H9 (cell line): ENCODE measurements around the gene PCGF3. TPM values are rescaled to one million over a fixed set of nuclear protein-coding genes. Genes with fewer than 3 reads are reported as not detected.

Experiments
- DNase-seq: peaks from one replicate; pipeline ENCODE4 v3.0.0-alpha.2; 2017
- H2AFZ ChIP-seq: one replicate; pipeline ENCODE4 v1.6.1; 2013; ENCODE audit warnings: mild to moderate bottlenecking, low read length, control low read depth, moderate library complexity
- H2AK5ac ChIP-seq: 2 replicates; pipeline ENCODE4 v1.6.1; 2013; ENCODE audit warnings: low read length, control low read depth, mixed read lengths; ENCODE audit not compliant: insufficient read length
- H2BK120ac ChIP-seq: one replicate; pipeline ENCODE4 v1.6.1; 2013; ENCODE audit warnings: low read depth, mild to moderate bottlenecking, low read length, control low read depth, inconsistent platforms; ENCODE audit not compliant: poor library complexity, severe bottlenecking
- H2BK12ac ChIP-seq: 2 replicates; pipeline ENCODE4 v1.6.1; 2013; ENCODE audit warnings: low read length, control low read depth, mixed read lengths, low read depth; ENCODE audit not compliant: insufficient read length
- H2BK15ac ChIP-seq: 2 replicates; pipeline ENCODE4 v1.6.1; 2013; ENCODE audit warnings: low read depth, low read length, control low read depth
- H2BK20ac ChIP-seq: one replicate; pipeline ENCODE4 v1.6.1; 2013; ENCODE audit warnings: low read depth, mild to moderate bottlenecking, low read length, control low read depth, inconsistent platforms; ENCODE audit not compliant: poor library complexity, severe bottlenecking
- H2BK5ac ChIP-seq: 2 replicates; pipeline ENCODE4 v1.6.1; 2013; ENCODE audit warnings: low read length, control low read depth, mixed read lengths; ENCODE audit not compliant: insufficient read length
- H3K14ac ChIP-seq: 2 replicates; pipeline ENCODE4 v1.6.1; 2013; ENCODE audit warnings: low read length, control low read depth; ENCODE audit not compliant: insufficient read depth
- H3K18ac ChIP-seq: 2 replicates; pipeline ENCODE4 v1.6.1; 2013; ENCODE audit warnings: low read depth, mild to moderate bottlenecking, mixed read lengths, low read length, control low read depth; ENCODE audit not compliant: insufficient read length
- H3K23ac ChIP-seq: 2 replicates; pipeline ENCODE4 v1.6.1; 2013; ENCODE audit warnings: low read length, control low read depth, mixed read lengths, low read depth; ENCODE audit not compliant: insufficient read length
- H3K23me2 ChIP-seq: 2 replicates; pipeline ENCODE4 v1.6.1; 2013; ENCODE audit warnings: low read depth, mild to moderate bottlenecking, mixed read lengths, low read length, control low read depth; ENCODE audit not compliant: insufficient read length, poor library complexity, severe bottlenecking
- H3K27ac ChIP-seq: 2 replicates; pipeline ENCODE4 v1.5.1; 2013; ENCODE audit warnings: low read length, control low read depth, mixed read lengths, low read depth; ENCODE audit not compliant: insufficient read length
- H3K27me3 ChIP-seq: 2 replicates; pipeline ENCODE4 v1.6.1; 2013; ENCODE audit warnings: low read length, control low read depth, inconsistent platforms; ENCODE audit not compliant: insufficient read depth
- H3K4ac ChIP-seq: 2 replicates; pipeline ENCODE4 v1.6.1; 2013; ENCODE audit warnings: low read depth, mild to moderate bottlenecking, control low read depth, inconsistent platforms, low read length, moderate library complexity
- H3K4me1 ChIP-seq: 2 replicates; pipeline ENCODE4 v1.6.1; 2013; ENCODE audit warnings: low read length, control low read depth, inconsistent platforms; ENCODE audit not compliant: insufficient read depth
- H3K4me2 ChIP-seq: 2 replicates; pipeline ENCODE4 v1.6.1; 2013; ENCODE audit warnings: low read length, control low read depth, mixed read lengths; ENCODE audit not compliant: insufficient read length, insufficient read depth
- H3K56ac ChIP-seq: 2 replicates; pipeline ENCODE4 v1.6.1; 2013; ENCODE audit warnings: low read depth, mild to moderate bottlenecking, mixed read lengths, low read length, control low read depth; ENCODE audit not compliant: insufficient read length
- H3K79me1 ChIP-seq: 2 replicates; pipeline ENCODE4 v1.6.1; 2013; ENCODE audit warnings: low read depth, mild to moderate bottlenecking, moderate library complexity, low read length, control low read depth, inconsistent platforms; ENCODE audit not compliant: insufficient read depth, poor library complexity, severe bottlenecking
- H3K79me2 ChIP-seq: 2 replicates; pipeline ENCODE4 v1.6.1; 2013; ENCODE audit warnings: low read length, control low read depth, inconsistent platforms; ENCODE audit not compliant: insufficient read depth
- H3K9ac ChIP-seq: 2 replicates; pipeline ENCODE4 v1.6.1; 2013; ENCODE audit warnings: low read length, control low read depth, mixed read lengths; ENCODE audit not compliant: insufficient read length; ENCODE audit errors: extremely low read depth
- H3K9me3 ChIP-seq: one replicate; pipeline ENCODE4 v1.6.1; 2013; ENCODE audit warnings: low read depth, low read length, inconsistent platforms; ENCODE audit not compliant: control insufficient read depth
- H3T11ph ChIP-seq: one replicate; pipeline ENCODE4 v1.6.1; 2013; ENCODE audit warnings: mild to moderate bottlenecking, low read length, control low read depth, inconsistent platforms
- H4K20me1 ChIP-seq: one replicate; pipeline ENCODE4 v1.6.1; 2013; ENCODE audit not compliant: control insufficient read depth, insufficient read length, insufficient read depth
- H4K5ac ChIP-seq: 2 replicates; pipeline ENCODE4 v1.6.1; 2013; ENCODE audit warnings: low read depth, mild to moderate bottlenecking, mixed read lengths, low read length, control low read depth; ENCODE audit not compliant: insufficient read length
- H4K8ac ChIP-seq: replicated peaks from 2 replicates; pipeline ENCODE4 v1.6.1; 2013; ENCODE audit warnings: low read length, control low read depth, mixed read lengths, low read depth; ENCODE audit not compliant: insufficient read length
- H4K91ac ChIP-seq: 2 replicates; pipeline ENCODE4 v1.6.1; 2013; ENCODE audit warnings: low read depth, mild to moderate bottlenecking, moderate library complexity, mixed read lengths, low read length, control low read depth; ENCODE audit not compliant: insufficient read length
- H3K27ac Mint-ChIP-seq, 3 experiments: 2 replicates in 2 of 3; 3 replicates in 1 of 3; pipeline ENCODE4 v1.8.0; 2020 to 2021; ENCODE audit warnings: mixed read lengths in 3 of 3, mild to moderate bottlenecking in 1 of 3, moderate library complexity in 1 of 3
- H3K27me3 Mint-ChIP-seq: 2 replicates; pipeline ENCODE4 v1.8.0; 2021; ENCODE audit warnings: low read depth, mild to moderate bottlenecking, moderate library complexity, mixed read lengths
- H3K36me3 Mint-ChIP-seq, 3 experiments: 2 replicates in 2 of 3; 3 replicates in 1 of 3; pipeline ENCODE4 v1.8.0; 2020 to 2021; ENCODE audit warnings: low read depth in 3 of 3, mixed read lengths in 3 of 3; ENCODE audit not compliant: insufficient read depth in 1 of 3
- H3K4me1 Mint-ChIP-seq, 2 experiments: 2 replicates each; pipeline ENCODE4 v1.8.0; 2020; ENCODE audit warnings: mixed read lengths in 2 of 2
- H3K4me3 Mint-ChIP-seq, 2 experiments: 2 replicates in 1 of 2; 3 replicates in 1 of 2; pipeline ENCODE4 v1.8.0; 2020 to 2021; ENCODE audit warnings: mild to moderate bottlenecking in 2 of 2, mixed read lengths in 2 of 2, moderate library complexity in 1 of 2
- H3K9me3 Mint-ChIP-seq, 2 experiments: 2 replicates in 1 of 2; 3 replicates in 1 of 2; pipeline ENCODE4 v1.8.0; 2020; ENCODE audit warnings: mild to moderate bottlenecking in 2 of 2, mixed read lengths in 2 of 2, moderate library complexity in 1 of 2
- WGBS: extraction: QIAGEN DNeasy Blood & Tissue Kit; methylation state at CpG from one replicate; pipeline ENCODE4 v1.1.7; 2013; ENCODE audit warnings: missing lambda C conversion rate, low lambda C conversion rate, mixed read lengths; ENCODE audit not compliant: insufficient read length; ENCODE audit errors: extremely low coverage; 5-methylcytosine and 5-hydroxymethylcytosine counted together
- total RNA-seq: library from RNA; stranded (reverse); gene quantifications from 2 replicates; pipeline ENCODE4 v1.2.1, GENCODE V29; 2021
- TF ChIP-seq, protein P1 (sequence below): fragments of 200-600 bp; sonication (generic); conservative IDR thresholded peaks from 3 replicates; pipeline ENCODE4 v1.8.0; 2021; ENCODE audit warnings: antibody characterized with exemption, mild to moderate bottlenecking

Gene PCGF3
- total RNA-seq, 1 experiment from 2014 or later, result 43.1 TPM

- no peaks in the 10 kb centered on the region for H3K27me3 ChIP-seq
- H2AFZ ChIP-seq, result no peak overlapping the region
- no CpG with 5 or more reads among the region's 9 CpGs for WGBS
- no peak overlapping the region for H3K14ac ChIP-seq
- no peak overlapping the region for H3K56ac ChIP-seq
- H3K4me2 ChIP-seq, result no peak overlapping the region
- no peaks in the 10 kb centered on the region for H3K27me3 Mint-ChIP-seq
- no peak overlapping the region for H3T11ph ChIP-seq
- H4K5ac ChIP-seq, result no peak overlapping the region
- H3K9ac ChIP-seq, result no peak overlapping the region
- H3K79me1 ChIP-seq, result no peaks in the 10 kb centered on the region
- no peak overlapping the region for H4K91ac ChIP-seq
- H3K4me1 Mint-ChIP-seq, result no peaks in the 10 kb centered on the region
- H2AK5ac ChIP-seq, result no peak overlapping the region
- H3K79me2 ChIP-seq, result peaks cover 2% of the 10 kb centered on the region; the same call in 1 of the 2 replicates
- TF ChIP-seq, protein P1, sequence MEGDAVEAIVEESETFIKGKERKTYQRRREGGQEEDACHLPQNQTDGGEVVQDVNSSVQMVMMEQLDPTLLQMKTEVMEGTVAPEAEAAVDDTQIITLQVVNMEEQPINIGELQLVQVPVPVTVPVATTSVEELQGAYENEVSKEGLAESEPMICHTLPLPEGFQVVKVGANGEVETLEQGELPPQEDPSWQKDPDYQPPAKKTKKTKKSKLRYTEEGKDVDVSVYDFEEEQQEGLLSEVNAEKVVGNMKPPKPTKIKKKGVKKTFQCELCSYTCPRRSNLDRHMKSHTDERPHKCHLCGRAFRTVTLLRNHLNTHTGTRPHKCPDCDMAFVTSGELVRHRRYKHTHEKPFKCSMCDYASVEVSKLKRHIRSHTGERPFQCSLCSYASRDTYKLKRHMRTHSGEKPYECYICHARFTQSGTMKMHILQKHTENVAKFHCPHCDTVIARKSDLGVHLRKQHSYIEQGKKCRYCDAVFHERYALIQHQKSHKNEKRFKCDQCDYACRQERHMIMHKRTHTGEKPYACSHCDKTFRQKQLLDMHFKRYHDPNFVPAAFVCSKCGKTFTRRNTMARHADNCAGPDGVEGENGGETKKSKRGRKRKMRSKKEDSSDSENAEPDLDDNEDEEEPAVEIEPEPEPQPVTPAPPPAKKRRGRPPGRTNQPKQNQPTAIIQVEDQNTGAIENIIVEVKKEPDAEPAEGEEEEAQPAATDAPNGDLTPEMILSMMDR, result no peak
- peaks cover 31 to 60% (median 59%) of the 10 kb centered on the region in 3 experiments for H3K36me3 Mint-ChIP-seq
- H2BK12ac ChIP-seq, result no peak overlapping the region
- H4K20me1 ChIP-seq, result peaks cover 2% of the 10 kb centered on the region
- H3K4me1 ChIP-seq, result no peaks in the 10 kb centered on the region
- H2BK120ac ChIP-seq, result no peak overlapping the region
- H2BK5ac ChIP-seq, result no peak overlapping the region
- no peak overlapping the region for H3K4me3 Mint-ChIP-seq
- H3K4ac ChIP-seq, result no peak overlapping the region
- H2BK15ac ChIP-seq, result no peak overlapping the region
- no peak overlapping the region for H3K23ac ChIP-seq
- H3K23me2 ChIP-seq, result no peaks in the 10 kb centered on the region
- no peak overlapping the region for H2BK20ac ChIP-seq
- no peak for DNase-seq
- H4K8ac ChIP-seq, result no peak overlapping the region
- no peaks in the 10 kb centered on the region for H3K9me3 ChIP-seq
- H3K18ac ChIP-seq, result no peak overlapping the region
- no peak overlapping the region for H3K27ac Mint-ChIP-seq
- H3K9me3 Mint-ChIP-seq, result no peaks in the 10 kb centered on the region
- H3K27ac ChIP-seq, result no peak overlapping the region
Measured at GRCh38 chr4:734075-734474, 28.4 kb downstream of the PCGF3 start.
